GM18517 (cell line): Measurements from ENCODE around the gene OR13C2.
"Not testable (repeated sequence)": the region's sequence is repeated elsewhere in the genome, so short reads cannot be mapped to it uniquely, and the experiment has no call there.

ENCODE experiments used
- ATAC-seq: cut with Tn5 transposase; IDR thresholded peaks from one replicate; pipeline ENCODE4 v1.9.1; 2021; ENCODE audit warnings: mild to moderate bottlenecking, moderate library complexity; ENCODE audit not compliant: unreplicated experiment

The OR13C2 gene

GRCh38 chr9:104605527-104605926 lies at the start of gene OR13C2:
OR13C2 (minus strand) TSS chr9:104605627; CDS start chr9:104605627, 0 bp downstream.
- ATAC-seq = not testable (repeated sequence)

GRCh38 chr9:104635456-104635855 lies 30.0 kb upstream of the OR13C2 start:
- ATAC-seq = no peak

GRCh38 chr9:104633976-104634520 lies 28.6 kb upstream of the OR13C2 start:
- no peak for ATAC-seq

GRCh38 chr9:104625964-104626363 lies 20.5 kb upstream of the OR13C2 start:
- not testable (repeated sequence) for ATAC-seq

GRCh38 chr9:104618104-104618503 lies 12.7 kb upstream of the OR13C2 start, which contains the start of gene OR13C9:
OR13C9 (minus strand) TSS chr9:104618204; CDS start chr9:104618204, 0 bp downstream.
- ATAC-seq = no peak

- no peak for ATAC-seq
Measured at GRCh38 chr9:104617418-104617817, 12.0 kb upstream of the OR13C2 start.

GRCh38 chr9:104611213-104611612 lies 5.8 kb upstream of the OR13C2 start:
- no peak for ATAC-seq

GRCh38 chr9:104608336-104608735 lies 2.9 kb upstream of the OR13C2 start:
- no peak for ATAC-seq

- ATAC-seq = no peak
Measured at GRCh38 chr9:104606152-104606551, 725 bp upstream of the OR13C2 start.

- no peak for ATAC-seq
Measured at GRCh38 chr9:104604801-104605200, 626 bp downstream of the OR13C2 start.

GRCh38 chr9:104599313-104599712 lies 6.1 kb downstream of the OR13C2 start, which contains the start of gene OR13C5:
OR13C5 (minus strand) TSS chr9:104599413; CDS start chr9:104599413, 0 bp downstream.
- not testable (repeated sequence) for ATAC-seq

GRCh38 chr9:104598749-104599148 lies 6.7 kb downstream of the OR13C2 start:
- ATAC-seq = not testable (repeated sequence)

- no peak for ATAC-seq
Measured at GRCh38 chr9:104589626-104590025, 15.8 kb downstream of the OR13C2 start.

GRCh38 chr9:104586496-104587180 lies 18.8 kb downstream of the OR13C2 start:
- ATAC-seq = no peak

GRCh38 chr9:104580562-104580961 lies 24.9 kb downstream of the OR13C2 start:
- no peak for ATAC-seq

- no peak for ATAC-seq
Measured at GRCh38 chr9:104577263-104577662, 28.2 kb downstream of the OR13C2 start.

- no peak for ATAC-seq
Measured at GRCh38 chr9:104575456-104575855, 30.0 kb downstream of the OR13C2 start.

GRCh38 chr9:104572612-104573011 lies 32.8 kb downstream of the OR13C2 start:
- no peak for ATAC-seq

GRCh38 chr9:104568868-104569267 lies 36.6 kb downstream of the OR13C2 start, which contains the start of gene OR13C8:
OR13C8 (plus strand) TSS chr9:104569168; CDS start chr9:104569168, 0 bp downstream.
- no peak for ATAC-seq

- no peak for ATAC-seq
Measured at GRCh38 chr9:104564358-104564757, 41.1 kb downstream of the OR13C2 start.

GRCh38 chr9:104556830-104557634 lies 48.4 kb downstream of the OR13C2 start:
- no peak for ATAC-seq
